ENCODE measurements around the gene COG5. TPM values are rescaled to one million over a fixed set of nuclear protein-coding genes. Genes with fewer than 3 reads are reported as not detected.

The COG5 gene
- total and polyA plus RNA-seq, 10 of the 15 experiments (the other 5 are each of a cell fraction or from before 2014, with no cell fraction given) = 5.5 to 27.9 (median 15.6) TPM

DNA sequence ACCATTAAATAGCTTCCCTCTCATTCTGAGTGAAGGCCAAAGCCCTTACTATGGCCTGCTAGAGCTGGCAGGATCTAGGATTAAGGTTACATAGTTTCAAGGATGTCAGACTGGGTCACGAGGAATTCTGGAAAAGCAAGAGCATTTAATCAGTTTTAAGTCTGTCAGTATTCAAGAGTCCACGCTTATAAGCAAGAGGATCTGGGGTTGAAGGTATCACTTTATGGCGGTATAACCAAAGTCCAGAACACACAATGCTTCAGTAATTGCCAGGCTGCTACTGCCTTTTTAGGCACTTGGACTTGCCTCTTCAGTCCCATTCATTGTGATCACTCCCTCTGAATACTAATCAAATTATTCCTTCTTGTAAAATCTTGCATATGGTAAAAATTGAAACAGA lies 293.9 kb downstream of the COG5 start (continued):
- TF ChIP-seq CEBPZ (IDR thresholded peaks at IDR 0.05; ENCODE audit: low read depth, low read length) = no peak
- TF ChIP-seq JUNB (IDR thresholded peaks at IDR 0.05) = no peak
- no peak for TF ChIP-seq SIN3A (IDR thresholded peaks at IDR 0.05; ENCODE audit: low read depth, low read length)
- TF ChIP-seq, protein P1, sequence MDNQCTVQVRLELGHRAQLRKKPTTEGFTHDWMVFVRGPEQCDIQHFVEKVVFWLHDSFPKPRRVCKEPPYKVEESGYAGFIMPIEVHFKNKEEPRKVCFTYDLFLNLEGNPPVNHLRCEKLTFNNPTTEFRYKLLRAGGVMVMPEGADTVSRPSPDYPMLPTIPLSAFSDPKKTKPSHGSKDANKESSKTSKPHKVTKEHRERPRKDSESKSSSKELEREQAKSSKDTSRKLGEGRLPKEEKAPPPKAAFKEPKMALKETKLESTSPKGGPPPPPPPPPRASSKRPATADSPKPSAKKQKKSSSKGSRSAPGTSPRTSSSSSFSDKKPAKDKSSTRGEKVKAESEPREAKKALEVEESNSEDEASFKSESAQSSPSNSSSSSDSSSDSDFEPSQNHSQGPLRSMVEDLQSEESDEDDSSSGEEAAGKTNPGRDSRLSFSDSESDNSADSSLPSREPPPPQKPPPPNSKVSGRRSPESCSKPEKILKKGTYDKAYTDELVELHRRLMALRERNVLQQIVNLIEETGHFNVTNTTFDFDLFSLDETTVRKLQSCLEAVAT (IDR thresholded peaks at IDR 0.05) = no peak
- TF ChIP-seq ZZZ3 (IDR thresholded peaks at IDR 0.05; ENCODE audit: control insufficient read depth, insufficient read length, low read depth) = no peak
- TF ChIP-seq FOXM1 (IDR thresholded peaks at IDR 0.05; ENCODE audit: low read depth, low read length) = no peak
- no peak for TF ChIP-seq CBFB (IDR thresholded peaks at IDR 0.05; ENCODE audit: low read depth)
- no peak for TF ChIP-seq TBL1XR1 (IDR thresholded peaks at IDR 0.05; ENCODE audit: low read depth, low read length)
- no peak for TF ChIP-seq SUZ12 (IDR thresholded peaks at IDR 0.05; ENCODE audit: unreplicated experiment)

GRCh38 chr7:107268594-107268993 lies 295.1 kb downstream of the COG5 start:
- Histone ChIP-seq H3K4me1 (ENCODE audit: control insufficient read depth, insufficient read depth, low read length) (no peaks in the 10 kb centered on the region), H3K36me3 (ENCODE audit: control insufficient read depth in 2 of 2, insufficient read depth in 2 of 2, low read length in 1 of 2) (no peaks in the 10 kb centered on the region), H2AFZ (ENCODE audit: control insufficient read depth, low read depth, low read length) (no peak overlapping the region), H3K4me3 (no peak overlapping the region), H3K9ac (ENCODE audit: control insufficient read depth, insufficient read depth, low read length) (no peak overlapping the region), H3K27me3 (replicated peaks in 1 of 2; ENCODE audit: control insufficient read depth in 2 of 2, insufficient read depth in 2 of 2, low read length in 1 of 2) (no peaks in the 10 kb centered on the region), H3K27ac (ENCODE audit: control insufficient read depth, insufficient read depth) (no peak overlapping the region), H3K79me2 (ENCODE audit: control insufficient read depth, insufficient read depth, low read length) (no peaks in the 10 kb centered on the region), H3K9me3 (replicated peaks; ENCODE audit: control insufficient read depth, insufficient read depth, low read length) (no peaks in the 10 kb centered on the region), H4K20me1 (ENCODE audit: control insufficient read depth, insufficient read depth) (no peaks in the 10 kb centered on the region), H3K4me2 (ENCODE audit: control insufficient read depth, insufficient read depth) (no peak overlapping the region)
- no peak for FAIRE-seq
- BruUV-seq (replicated peaks) = no TSS peak
- ATAC-seq = no peak
- ChIA-PET RAD21 (ENCODE audit: unreplicated experiment) (no interaction called here), CTCF (no interaction called here), POLR2A (no interaction called here), SMC1A (ENCODE audit: uncharacterized antibody, unreplicated experiment) (no interaction called here)
- in situ Hi-C loops (cut with MboI) (no loop called here), intact Hi-C loops (cut with micrococcal nuclease; ENCODE audit: unreplicated experiment) (no loop called here)
- WGBS (ENCODE audit: insufficient coverage, insufficient replicate concordance, low lambda C conversion rate, missing lambda C conversion rate) = 98% methylated on average over 2 of the region's 2 CpGs
- TF ChIP-seq SMAD5 (IDR thresholded peaks at IDR 0.05; ENCODE audit: low read depth) (no peak), MTA3 (IDR thresholded peaks at IDR 0.05; ENCODE audit: borderline replicate concordance, low read length) (no peak), SUPT20H (IDR thresholded peaks at IDR 0.05; ENCODE audit: borderline replicate concordance, control insufficient read depth, low read depth, low read length) (no peak), NRF1 (conservative IDR thresholded peaks at IDR 0.05; ENCODE audit: low read depth, low read length) (no peak), EZH2 (IDR thresholded peaks at IDR 0.05; ENCODE audit: borderline replicate concordance, control insufficient read depth, low read depth, low read length) (no peak), KDM1A (IDR thresholded peaks at IDR 0.05; ENCODE audit: borderline replicate concordance) (no peak), CHD1 (IDR thresholded peaks at IDR 0.05; ENCODE audit: low read depth, low read length) (no peak), ZBED1 (IDR thresholded peaks at IDR 0.05; ENCODE audit: borderline replicate concordance) (no peak)
- DNase-seq (ENCODE audit: low read depth, low spot score) = no peak
